GM19463 (cell line): ENCODE data around the gene PCDHB1.
A peak's percentile ranks its signal among the peaks of the same experiment; 100 is the strongest.

Experiments used
- ATAC-seq: cut with Tn5 transposase; IDR thresholded peaks from one replicate; pipeline ENCODE4 v1.9.1; 2021; ENCODE audit warnings: mild to moderate bottlenecking, moderate library complexity; ENCODE audit not compliant: unreplicated experiment

Gene PCDHB1, protein sequence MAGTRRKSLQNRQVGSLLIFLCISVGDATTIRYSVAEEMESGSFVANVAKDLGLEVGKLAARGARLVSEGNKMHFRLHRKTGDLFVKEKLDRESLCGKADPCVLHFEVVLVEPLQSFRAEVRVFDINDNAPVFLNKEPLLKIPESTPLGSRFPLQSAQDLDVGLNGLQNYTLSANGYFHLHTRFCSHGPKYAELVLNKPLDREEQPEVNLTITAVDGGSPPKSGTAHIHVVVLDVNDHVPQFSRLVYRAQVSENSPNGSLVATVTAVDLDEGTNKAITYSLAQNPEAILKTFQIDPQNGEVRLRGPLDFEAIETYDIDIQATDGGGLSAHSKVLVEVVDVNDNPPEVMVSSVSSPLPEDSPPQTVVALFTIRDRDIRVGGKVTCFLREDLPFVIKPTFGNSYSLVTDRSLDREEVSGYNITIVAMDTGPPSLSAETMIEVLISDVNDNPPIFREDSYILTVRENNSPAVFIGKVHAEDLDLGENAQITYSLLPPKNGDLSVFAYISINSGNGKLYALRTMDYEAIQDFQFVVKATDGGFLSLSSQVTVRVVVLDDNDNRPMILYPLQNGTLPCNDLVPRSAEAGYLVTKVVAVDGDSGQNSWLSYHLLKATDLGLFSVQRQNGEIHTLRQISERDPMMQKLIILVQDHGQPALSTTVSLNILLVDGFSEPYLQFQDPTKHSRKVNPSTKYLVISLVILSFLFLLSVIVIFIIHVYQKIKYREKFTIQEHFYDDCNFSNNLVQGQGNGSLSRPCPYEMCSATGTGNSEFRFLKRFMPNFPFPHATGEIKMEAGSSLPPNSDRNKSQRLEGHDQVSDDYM

DNA sequence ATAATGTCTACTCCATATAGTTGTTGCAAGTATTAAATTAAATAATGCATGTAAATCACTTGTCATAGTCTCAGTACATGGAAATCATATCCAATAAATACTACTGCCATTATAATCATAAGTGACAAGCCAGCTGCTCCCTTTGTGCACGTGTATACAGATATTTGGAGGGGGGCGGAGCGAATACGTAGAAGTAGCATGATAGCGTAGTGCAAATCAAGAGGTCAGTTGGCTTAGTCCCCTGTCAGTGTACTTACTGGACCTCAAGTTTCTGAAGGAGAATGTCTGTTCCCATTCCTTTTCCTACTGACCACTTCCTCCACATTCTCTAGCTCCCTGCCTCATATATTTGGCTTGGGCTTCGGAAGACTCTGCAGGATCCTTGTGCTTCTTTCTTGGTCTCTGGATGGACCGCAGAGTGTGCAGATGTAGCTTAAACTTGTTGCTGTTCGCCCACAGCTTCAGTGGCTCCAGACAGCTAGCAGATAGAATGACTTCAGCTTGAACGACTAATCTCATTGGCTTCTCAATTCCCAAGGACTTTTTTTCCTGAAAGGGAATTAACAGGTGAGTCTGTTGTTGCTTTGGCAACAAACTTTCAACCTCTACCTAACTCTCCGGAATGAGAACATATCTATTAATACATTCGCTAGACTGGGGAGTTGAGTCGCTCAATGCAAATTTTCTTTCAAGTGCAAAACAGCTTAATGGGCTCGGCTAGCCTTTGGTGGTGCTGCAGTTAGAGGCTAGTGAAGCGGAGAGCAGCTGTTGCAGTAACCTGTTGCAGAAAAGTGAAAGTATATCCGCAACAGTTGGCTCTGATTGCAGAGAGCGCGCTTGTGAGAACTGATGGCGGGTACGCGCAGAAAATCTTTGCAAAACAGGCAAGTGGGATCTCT is at the start of gene PCDHB1:
Gene PCDHB1 (plus strand): TSS at position 753 of the 899 bp plus-strand sequence. CDS start 97 bp downstream, at position 850.
- ATAC-seq: no peak

GRCh38 chr5:141001446-141001843 is 49.7 kb upstream of the PCDHB1 start:
- no peak for ATAC-seq

GRCh38 chr5:141001844-141002604 is 49.1 kb upstream of the PCDHB1 start:
- no peak for ATAC-seq

- no peak for ATAC-seq
Observed at GRCh38 chr5:141002605-141002965, 48.6 kb upstream of the PCDHB1 start.

- no peak for ATAC-seq
Observed at GRCh38 chr5:141003031-141003430, 48.1 kb upstream of the PCDHB1 start.

GRCh38 chr5:141003791-141004611 is 47.2 kb upstream of the PCDHB1 start:
- ATAC-seq: no peak

GRCh38 chr5:141007791-141008190 is 43.4 kb upstream of the PCDHB1 start:
- ATAC-seq: no peak

GRCh38 chr5:141010047-141010793 is 41.0 kb upstream of the PCDHB1 start:
- ATAC-seq: no peak

- no peak for ATAC-seq
Observed at GRCh38 chr5:141017943-141018342, 33.2 kb upstream of the PCDHB1 start.

GRCh38 chr5:141022384-141022783 is 28.8 kb upstream of the PCDHB1 start:
- no peak for ATAC-seq

- ATAC-seq: no peak
Observed at GRCh38 chr5:141031006-141031405, 20.2 kb upstream of the PCDHB1 start.

- ATAC-seq: no peak
Observed at GRCh38 chr5:141032626-141033025, 18.5 kb upstream of the PCDHB1 start.

DNA sequence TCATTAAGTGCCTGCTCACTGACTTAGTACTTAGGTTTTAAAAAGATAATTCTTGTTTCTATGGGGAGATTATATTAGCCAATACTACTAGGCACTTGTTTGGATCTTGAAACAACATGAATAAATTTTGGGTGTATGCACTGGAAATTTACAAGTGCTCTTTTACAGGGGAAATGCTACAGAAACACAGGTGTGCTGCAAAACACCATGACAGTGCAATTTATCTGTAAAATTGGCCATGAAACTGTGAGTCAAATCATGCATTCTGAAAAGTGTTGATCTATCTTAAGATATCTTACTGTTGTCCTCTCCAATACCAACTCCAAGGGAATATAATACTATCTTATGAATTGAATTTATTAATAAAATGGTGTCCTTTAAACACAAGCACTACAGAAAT is 12.1 kb upstream of the PCDHB1 start:
- ATAC-seq: no peak

DNA sequence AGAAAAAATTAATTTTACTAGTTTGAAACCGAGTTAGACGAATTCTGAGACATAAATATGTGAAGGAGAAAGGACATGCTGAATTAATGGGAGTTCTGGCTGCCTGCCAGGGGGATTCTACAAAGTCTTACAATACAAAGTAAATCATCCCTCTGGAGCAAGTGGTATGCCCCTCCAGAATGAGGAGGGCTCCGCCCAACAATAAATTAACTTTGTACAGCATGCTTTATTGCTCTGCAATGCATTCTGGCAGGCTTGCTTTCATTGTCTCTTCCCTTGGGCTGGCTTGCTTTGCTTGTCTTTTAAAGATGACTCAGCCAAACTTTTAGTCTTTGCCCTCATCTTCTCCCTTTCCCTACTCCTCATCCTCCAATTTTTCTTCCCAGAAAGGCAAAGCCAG is 11.7 kb upstream of the PCDHB1 start:
- no peak for ATAC-seq

GRCh38 chr5:141040093-141040770 is 10.9 kb upstream of the PCDHB1 start:
- no peak for ATAC-seq

GRCh38 chr5:141040771-141041426 is 10.3 kb upstream of the PCDHB1 start:
- ATAC-seq: peak; percentile 84

GRCh38 chr5:141041427-141041785 is 9.8 kb upstream of the PCDHB1 start:
- no peak for ATAC-seq

DNA sequence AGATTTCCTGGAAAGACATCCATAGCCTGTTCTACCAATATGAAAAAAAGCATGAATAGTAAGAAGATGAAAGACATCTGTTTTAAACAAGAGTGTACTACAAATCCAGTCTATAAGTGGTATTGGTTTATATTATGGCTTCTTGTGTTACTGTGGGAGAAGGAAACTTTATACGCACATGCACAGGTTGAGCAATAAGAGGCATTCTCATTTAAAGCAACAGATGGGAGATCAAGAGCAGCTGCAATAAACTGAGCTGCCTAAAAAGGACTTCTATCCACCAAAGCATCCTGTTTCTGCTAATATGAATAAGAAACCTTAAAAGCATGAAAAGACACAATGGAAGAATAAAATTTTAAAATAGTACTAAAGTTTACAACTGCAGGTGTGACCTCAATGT is 8.6 kb upstream of the PCDHB1 start:
- no peak for ATAC-seq
